NCI-H2227 treated with DMSO at 0.1 percent for 48 hours (cell line): ENCODE measurements around the gene MICA.
"Not testable (repeated sequence)": the region's sequence is repeated elsewhere in the genome, so short reads cannot be mapped to it uniquely, and the experiment has no call there.

Source experiments
- DNase-seq: peaks from one replicate; lab custom pipeline; 2025; lab: John Stamatoyannopoulos, UW

The MICA gene

GRCh38 chr6:31414148-31414770 lies 10.9 kb downstream of the MICA start:
- not testable (repeated sequence) for DNase-seq

- no peak for DNase-seq
Measured at GRCh38 chr6:31414771-31415265, 11.4 kb downstream of the MICA start.

- DNase-seq: no peak
Measured at GRCh38 chr6:31416394-31417014, 13.1 kb downstream of the MICA start.

- no peak for DNase-seq
Measured at GRCh38 chr6:31418251-31418650, 14.9 kb downstream of the MICA start.

GRCh38 chr6:31419842-31420241 lies 16.4 kb downstream of the MICA start:
- no peak for DNase-seq

GRCh38 chr6:31420546-31420945 lies 17.2 kb downstream of the MICA start:
- DNase-seq: no peak

GRCh38 chr6:31422587-31422986 lies 19.2 kb downstream of the MICA start:
- no peak for DNase-seq

GRCh38 chr6:31423550-31423949 lies 20.2 kb downstream of the MICA start:
- no peak for DNase-seq

GRCh38 chr6:31426395-31427354 lies 23.3 kb downstream of the MICA start:
- DNase-seq: no peak

GRCh38 chr6:31430449-31430848 lies 27.1 kb downstream of the MICA start:
- no peak for DNase-seq

- DNase-seq: not testable (repeated sequence)
Measured at GRCh38 chr6:31435051-31435450, 31.7 kb downstream of the MICA start.

GRCh38 chr6:31438222-31438621 lies 34.8 kb downstream of the MICA start:
- DNase-seq: no peak

- DNase-seq: no peak
Measured at GRCh38 chr6:31438677-31439076, 35.3 kb downstream of the MICA start.

GRCh38 chr6:31441365-31442267 lies 38.2 kb downstream of the MICA start:
- no peak for DNase-seq

GRCh38 chr6:31446481-31446880 lies 43.1 kb downstream of the MICA start:
- no peak for DNase-seq

- not testable (repeated sequence) for DNase-seq
Measured at GRCh38 chr6:31446999-31447789, 43.8 kb downstream of the MICA start.

GRCh38 chr6:31450751-31451150 lies 47.4 kb downstream of the MICA start:
- no peak for DNase-seq

- DNase-seq: no peak
Measured at GRCh38 chr6:31452859-31453258, 49.5 kb downstream of the MICA start.

GRCh38 chr6:31453259-31453658 lies 49.9 kb downstream of the MICA start:
- DNase-seq: no peak

- not testable (repeated sequence) for DNase-seq
Measured at GRCh38 chr6:31459864-31460263, 56.5 kb downstream of the MICA start.
